HepG2 (cell line): ENCODE measurements around the gene GLRX5. TPM values are rescaled to one million over a fixed set of nuclear protein-coding genes. Genes with fewer than 3 reads are reported as not detected.

Source experiments
- AKAP8 ChIP-seq: sonication (generic); formaldehyde crosslinking; IDR thresholded peaks from 2 replicates; pipeline ENCODE4 v1.5.1; 2020; ENCODE audit warnings: mild to moderate bottlenecking, missing genetic modification reagents
- CAMTA2 ChIP-seq: sonication (generic); formaldehyde crosslinking; IDR thresholded peaks from 2 replicates; pipeline ENCODE4 v1.4.0; 2020; ENCODE audit warnings: mild to moderate bottlenecking, missing genetic modification reagents, borderline replicate concordance
- CEBPB ChIP-seq: IDR thresholded peaks from 2 replicates; pipeline ENCODE4 v1.6.1; 2011; ENCODE audit warnings: low read depth, low read length, improper control_type of control experiment, borderline replicate concordance
- HDAC2 ChIP-seq: sonication (generic); formaldehyde crosslinking; IDR thresholded peaks from 2 replicates; pipeline ENCODE4 v1.4.0; 2020; ENCODE audit warnings: missing genetic modification reagents
- KLF6 ChIP-seq: IDR thresholded peaks from 2 replicates; pipeline ENCODE4 v1.8.0; 2016; ENCODE audit warnings: missing biosample characterization, missing genetic modification reagents
- MZF1 ChIP-seq: sonication (generic); formaldehyde crosslinking; IDR thresholded peaks from 2 replicates; pipeline ENCODE4 v1.8.1; 2023; ENCODE audit warnings: mild to moderate bottlenecking, missing genetic modification reagents, borderline replicate concordance
- NR2C2 ChIP-seq: sonication (generic); formaldehyde crosslinking; IDR thresholded peaks from 2 replicates; pipeline ENCODE4 v1.4.0; 2020; ENCODE audit warnings: missing genetic modification reagents, mild to moderate bottlenecking, moderate library complexity, borderline replicate concordance
- PHB2 ChIP-seq: fragments of 450-650 bp; IDR thresholded peaks from 2 replicates; pipeline ENCODE4 v1.6.1; 2018; ENCODE audit not compliant: partially characterized antibody
- PHF5A ChIP-seq: IDR thresholded peaks from one replicate; pipeline ENCODE4 v1.6.1; 2018; ENCODE audit warnings: low read depth, missing genetic modification reagents; ENCODE audit not compliant: unreplicated experiment
- PRPF4 ChIP-seq: fragments of 200-400 bp; formaldehyde crosslinking; IDR thresholded peaks from 2 replicates; pipeline ENCODE4 v1.6.1; 2016; ENCODE audit warnings: low read length, low read depth; ENCODE audit not compliant: poor library complexity, severe bottlenecking
- RXRA ChIP-seq: sonication (generic); formaldehyde crosslinking; IDR thresholded peaks from 2 replicates; pipeline ENCODE4 v1.5.1; 2020; ENCODE audit warnings: missing genetic modification reagents
- TFAP4 ChIP-seq: sonication (generic); IDR thresholded peaks from 2 replicates; pipeline ENCODE4 v1.6.1; 2016; ENCODE audit warnings: low read depth, borderline replicate concordance
- TIGD3 ChIP-seq: sonication (generic); formaldehyde crosslinking; IDR thresholded peaks from 2 replicates; pipeline ENCODE4 v1.5.1; 2020; ENCODE audit warnings: mild to moderate bottlenecking, missing genetic modification reagents, borderline replicate concordance
- USF2 ChIP-seq, 2 experiments: sonication (generic) in 1 of 2; formaldehyde crosslinking in 1 of 2; IDR thresholded peaks; 2 replicates each; pipeline versions ENCODE4 v1.5.1 to v1.6.1; 2011 to 2020; ENCODE audit warnings: borderline replicate concordance in 1 of 2, low read depth in 1 of 2, low read length in 1 of 2, mild to moderate bottlenecking in 1 of 2, missing genetic modification reagents in 1 of 2, moderate library complexity in 1 of 2
- ZBTB33 ChIP-seq: sonication (generic); formaldehyde crosslinking; IDR thresholded peaks from 2 replicates; pipeline ENCODE4 v1.4.0; 2020; ENCODE audit warnings: missing genetic modification reagents
- ZNF329 ChIP-seq: sonication (generic); formaldehyde crosslinking; IDR thresholded peaks from 2 replicates; pipeline ENCODE4 v1.9.0; 2021; ENCODE audit warnings: low read depth, mild to moderate bottlenecking, missing genetic modification reagents
- ZNF530 ChIP-seq: sonication (generic); formaldehyde crosslinking; IDR thresholded peaks from 2 replicates; pipeline ENCODE4 v1.5.0; 2020; ENCODE audit warnings: low read depth, mild to moderate bottlenecking, missing genetic modification reagents
- ZNF770 ChIP-seq: sonication (generic); formaldehyde crosslinking; IDR thresholded peaks from 2 replicates; pipeline ENCODE4 v1.5.0; 2020; ENCODE audit warnings: mild to moderate bottlenecking, missing genetic modification reagents
- ZSCAN30 ChIP-seq: sonication (generic); formaldehyde crosslinking; IDR thresholded peaks from 2 replicates; pipeline ENCODE4 v1.5.0; 2020; ENCODE audit warnings: mild to moderate bottlenecking, missing genetic modification reagents
- ZSCAN9 ChIP-seq: IDR thresholded peaks from 2 replicates; pipeline ENCODE4 v1.6.1; 2016; ENCODE audit warnings: borderline replicate concordance
- polyA plus RNA-seq, 8 experiments: library from polyadenylated mRNA; depleted of rRNA in 3 of 8; stranded (reverse) in 7 of 8; unstranded in 1 of 8; fragments of >200 nt; fragmentation: Illumina TruSeq in 4 of 8; extraction: Trizol in 4 of 8; gene quantifications; 2 replicates each; pipeline versions ENCODE4 v1.2.1 to v1.2.3, GENCODE V29; 2011 to 2016; ENCODE audit warnings: low read depth in 4 of 8, missing spikeins in 1 of 8, mixed read lengths in 1 of 8; ENCODE audit not compliant: insufficient read depth in 1 of 8
- total RNA-seq, 5 experiments: library from RNA; depleted of rRNA; stranded (reverse); fragments of >200 nt; fragmentation: Illumina TruSeq; extraction: Trizol; gene quantifications; 2 replicates each; pipeline ENCODE4 v1.2.3, GENCODE V29; 2016; ENCODE audit warnings: low read depth in 1 of 5

Gene GLRX5
- total and polyA plus RNA-seq, 2 of the 13 experiments (the other 11 are each of a cell fraction or from before 2014, with no cell fraction given), result 122 to 146 TPM

- peak; percentile 63; the same call in 1 of the 2 replicates for TF ChIP-seq TFAP4
- TF ChIP-seq ZNF329, result 0 out of 2 replicates have a peak, but pooled peaks have one; percentile 35
- TF ChIP-seq RXRA (CRISPR knock-in tag), result peak; percentile 97
- peak; percentile 75; the same call in 1 of the 2 replicates for TF ChIP-seq ZSCAN30 (CRISPR knock-in tag)
- no peak for TF ChIP-seq PRPF4
- TF ChIP-seq KLF6 (CRISPR knock-in tag), result peak; percentile 84
- TF ChIP-seq CEBPB, result peak; percentile 98
- no peak for TF ChIP-seq MZF1 (CRISPR knock-in tag)
- no peak for TF ChIP-seq PHB2
- peak; percentile 99 for TF ChIP-seq HDAC2 (CRISPR knock-in tag)
- TF ChIP-seq ZNF530 (CRISPR knock-in tag), result no peak
- no peak for TF ChIP-seq CAMTA2 (CRISPR knock-in tag)
- peak; percentile 86 for TF ChIP-seq ZSCAN9 (CRISPR knock-in tag)
- TF ChIP-seq TIGD3, result no peak
- TF ChIP-seq USF2 (IDR thresholded peaks at IDR 0.05; ENCODE audit: low read depth, low read length), result no peak
- TF ChIP-seq USF2 (CRISPR knock-in tag; IDR thresholded peaks at IDR 0.05; ENCODE audit: borderline replicate concordance), result no peak; the same call in 1 of the 2 replicates
- peak; percentile 61 for TF ChIP-seq PHF5A (CRISPR knock-in tag)
- peak; percentile 82; the same call in 1 of the 2 replicates for TF ChIP-seq NR2C2
- peak; percentile 55 for TF ChIP-seq ZBTB33
- peak; percentile 97 for TF ChIP-seq ZNF770 (CRISPR knock-in tag)
- TF ChIP-seq AKAP8 (CRISPR knock-in tag), result 0 out of 2 replicates have a peak, but pooled peaks have one; percentile 40
Measured at GRCh38 chr14:95524706-95525512, 9.9 kb upstream of the GLRX5 start (continued).
